SK-MEL-5 (cell line): ENCODE data around the gene TTYH3. TPM values are rescaled to one million over a fixed set of nuclear protein-coding genes. Genes with fewer than 3 reads are reported as not detected.
"Not testable (repeated sequence)": the region's sequence is repeated elsewhere in the genome, so short reads cannot be mapped to it uniquely, and the experiment has no call there.

Source experiments
- DNase-seq: peaks from one replicate; pipeline ENCODE4 v3.0.0-alpha.2; 2016; ENCODE audit warnings: low read depth, low spot score
- in situ Hi-C: cut with HindIII; loops from 2 replicates; pipeline ENCODE4 v1.10.0; 2016; ENCODE audit warnings: low sequenced_read_pairs, high pct_unique_total_duplicates, low pct_unique_long_range_greater_than_20kb
- polyA plus RNA-seq, 2 experiments: library from polyadenylated mRNA; depleted of rRNA; stranded (reverse); fragments of >200 nt; gene quantifications; 2 replicates each; pipeline ENCODE4 v1.2.3, GENCODE V29; 2015
- total RNA-seq: library from RNA; depleted of rRNA; stranded (reverse); fragments of >200 nt; shearing (Covaris generic); gene quantifications from 2 replicates; pipeline ENCODE4 v1.2.3, GENCODE V29; 2014; rRNA removed

The TTYH3 gene
- total RNA-seq, result 156 and 169 TPM in 2 replicates
- polyA plus RNA-seq (2015; cell fraction: cytosol; rRNA removed), result 1,380 and 1,624 TPM in 2 replicates
- 735 and 798 TPM in 2 replicates for polyA plus RNA-seq (2015; cell fraction: nucleus; rRNA removed)

GRCh38 chr7:2631946-2632732, at the start of gene TTYH3:
TTYH3 (plus strand) TSS chr7:2631986; CDS start chr7:2632156, 170 bp downstream.
- no peak for DNase-seq
- in situ Hi-C loops, result no loop called here

GRCh38 chr7:2582006-2582735, 49.6 kb upstream of the TTYH3 start:
- in situ Hi-C loops, result no loop called here
- no peak for DNase-seq

- no peak for DNase-seq
- in situ Hi-C loops, result no loop called here
Observed at GRCh38 chr7:2583798-2584580, 47.8 kb upstream of the TTYH3 start.

- in situ Hi-C loops, result no loop called here
- no peak for DNase-seq
Observed at GRCh38 chr7:2585446-2585845, 46.3 kb upstream of the TTYH3 start.

- no peak for DNase-seq
- in situ Hi-C loops, result no loop called here
Observed at GRCh38 chr7:2586326-2587020, 45.3 kb upstream of the TTYH3 start.

GRCh38 chr7:2587134-2587533, 44.7 kb upstream of the TTYH3 start:
- in situ Hi-C loops, result no loop called here
- no peak for DNase-seq

- no peak for DNase-seq
- in situ Hi-C loops, result no loop called here
Observed at GRCh38 chr7:2587778-2588177, 44.0 kb upstream of the TTYH3 start.

- in situ Hi-C loops, result no loop called here
- DNase-seq, result no peak
Observed at GRCh38 chr7:2589341-2589740, 42.4 kb upstream of the TTYH3 start.

- in situ Hi-C loops, DNase-seq: not testable (repeated sequence)
Observed at GRCh38 chr7:2589941-2590340, 41.8 kb upstream of the TTYH3 start.

GRCh38 chr7:2592375-2592865, 39.4 kb upstream of the TTYH3 start:
- in situ Hi-C loops, result no loop called here
- DNase-seq, result no peak

- DNase-seq, result no peak
- in situ Hi-C loops, result no loop called here
Observed at GRCh38 chr7:2593036-2593727, 38.6 kb upstream of the TTYH3 start.

- DNase-seq, result no peak
- in situ Hi-C loops, result no loop called here
Observed at GRCh38 chr7:2594599-2594998, 37.2 kb upstream of the TTYH3 start.

GRCh38 chr7:2595258-2595860, 36.4 kb upstream of the TTYH3 start:
- in situ Hi-C loops, result no loop called here
- DNase-seq, result no peak

- in situ Hi-C loops, result no loop called here
- DNase-seq, result no peak
Observed at GRCh38 chr7:2596464-2597272, 35.1 kb upstream of the TTYH3 start.

GRCh38 chr7:2597273-2597640, 34.5 kb upstream of the TTYH3 start:
- in situ Hi-C loops, result no loop called here

More at GRCh38 chr7:2597273-2597640, 34.5 kb upstream of the TTYH3 start:
- no peak for DNase-seq
